GM12891 (cell line): ENCODE data around the gene RALGAPB.

Source experiments
- POLR2A ChIP-seq: IDR thresholded peaks from 2 replicates; pipeline ENCODE4 v1.6.1; 2011; ENCODE audit warnings: low read depth, low read length, control low read depth
- SPI1 ChIP-seq: IDR thresholded peaks from 2 replicates; pipeline ENCODE4 v1.6.1; 2011; ENCODE audit warnings: low read depth, low read length, control low read depth

DNA sequence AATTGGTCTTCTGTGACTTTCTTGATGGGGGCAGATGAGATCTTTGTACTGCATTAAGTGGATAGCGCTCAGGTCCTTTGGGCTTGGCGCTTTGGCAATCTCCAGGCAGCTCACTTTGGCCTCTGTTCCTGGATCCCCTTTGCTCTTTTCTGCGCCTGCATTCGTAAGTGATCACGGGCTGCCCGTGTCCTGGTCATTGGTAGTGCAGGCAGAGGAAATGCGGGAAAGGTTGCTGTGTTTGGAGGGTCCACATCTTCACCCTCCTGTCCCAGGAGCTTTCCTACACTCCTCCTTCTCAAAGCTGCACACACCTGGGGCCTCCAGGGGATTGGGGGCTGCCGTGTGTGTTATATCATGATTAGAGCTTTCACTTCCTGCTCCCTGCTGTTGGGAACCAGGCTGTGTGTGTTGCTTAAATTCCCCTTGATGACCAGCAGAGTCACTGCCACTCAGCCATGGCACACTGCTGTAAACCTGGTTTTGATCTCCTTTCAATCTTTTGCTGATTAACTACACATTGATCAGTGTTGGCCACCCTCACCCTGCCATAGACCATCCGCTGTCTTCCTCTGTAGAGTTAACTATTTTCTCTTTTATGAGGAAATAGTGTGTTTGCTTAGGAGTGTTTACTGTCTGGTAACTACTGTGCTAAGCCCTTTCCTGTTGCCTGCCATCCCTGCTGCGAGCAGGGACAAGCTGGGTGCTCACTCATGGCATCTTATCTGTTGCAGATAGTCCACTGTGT, 24.5 kb upstream of the RALGAPB start:
- no peak for TF ChIP-seq POLR2A
- TF ChIP-seq SPI1, result peak; percentile 83
